Astrocyte (in vitro differentiated cells and primary cell): ENCODE results near the gene MED15. TPM values are rescaled to one million over a fixed set of nuclear protein-coding genes. Genes with fewer than 3 reads are reported as not detected.

ENCODE experiments used
- DNase-seq: peaks from one replicate; pipeline ENCODE4 v3.0.0-alpha.2; 2010; ENCODE audit warnings: low read depth
- FAIRE-seq: peaks from 2 replicates; lab custom pipeline; 2011; peaks lifted over from hg19 to GRCh38; lab: Jason Lieb, UNC
- H2AFZ ChIP-seq: 2 replicates; pipeline ENCODE4 v1.6.0; 2012; ENCODE audit warnings: low read depth, low read length, inconsistent platforms
- H3K27ac ChIP-seq: 2 replicates; pipeline ENCODE4 v1.5.1; 2011; ENCODE audit warnings: low read depth, low read length, inconsistent platforms
- H3K27me3 ChIP-seq: 2 replicates; pipeline ENCODE4 v1.6.0; 2011; ENCODE audit warnings: low read length, inconsistent platforms; ENCODE audit not compliant: insufficient read depth
- H3K36me3 ChIP-seq: 2 replicates; pipeline ENCODE4 v1.5.1; 2011; ENCODE audit warnings: low read length, inconsistent platforms; ENCODE audit not compliant: insufficient read depth
- H3K4me1 ChIP-seq: 2 replicates; pipeline ENCODE4 v1.5.1; 2011; ENCODE audit warnings: low read length, inconsistent platforms; ENCODE audit not compliant: insufficient read depth
- H3K4me2 ChIP-seq: 2 replicates; pipeline ENCODE4 v1.6.0; 2012; ENCODE audit warnings: low read length, inconsistent platforms
- H3K4me3 ChIP-seq: 2 replicates; pipeline ENCODE4 v1.5.1; 2011; ENCODE audit warnings: low read depth, mild to moderate bottlenecking, low read length, inconsistent platforms; ENCODE audit not compliant: insufficient read depth
- H3K79me2 ChIP-seq: 2 replicates; pipeline ENCODE4 v1.6.0; 2012; ENCODE audit warnings: mild to moderate bottlenecking, low read length, inconsistent platforms; ENCODE audit not compliant: insufficient read depth
- H3K9ac ChIP-seq: 2 replicates; pipeline ENCODE4 v1.6.0; 2012; ENCODE audit warnings: mild to moderate bottlenecking, low read length, inconsistent platforms
- H3K9me3 ChIP-seq: 2 replicates; pipeline ENCODE4 v1.5.1; 2012; ENCODE audit warnings: low read depth, mild to moderate bottlenecking, low read length, inconsistent platforms; ENCODE audit not compliant: insufficient read depth
- H4K20me1 ChIP-seq: 2 replicates; pipeline ENCODE4 v1.6.0; 2012; ENCODE audit warnings: low read length, inconsistent platforms; ENCODE audit not compliant: insufficient read depth
- H3K27ac Mint-ChIP-seq: one replicate; pipeline ENCODE4 v1.8.0; 2021; ENCODE audit warnings: mild to moderate bottlenecking, mixed read lengths; ENCODE audit not compliant: unreplicated experiment
- H3K27me3 Mint-ChIP-seq: one replicate; pipeline ENCODE4 v1.8.0; 2021; ENCODE audit warnings: low read depth, mixed read lengths; ENCODE audit not compliant: unreplicated experiment
- H3K36me3 Mint-ChIP-seq: one replicate; pipeline ENCODE4 v1.8.0; 2021; ENCODE audit warnings: low read depth, mixed read lengths; ENCODE audit not compliant: unreplicated experiment
- H3K4me1 Mint-ChIP-seq: one replicate; pipeline ENCODE4 v1.8.0; 2021; ENCODE audit warnings: low read depth, mixed read lengths; ENCODE audit not compliant: unreplicated experiment
- H3K4me3 Mint-ChIP-seq: one replicate; pipeline ENCODE4 v1.8.0; 2021; ENCODE audit warnings: mild to moderate bottlenecking, moderate library complexity, mixed read lengths; ENCODE audit not compliant: unreplicated experiment
- H3K9me3 Mint-ChIP-seq: one replicate; pipeline ENCODE4 v1.8.0; 2021; ENCODE audit warnings: mild to moderate bottlenecking, mixed read lengths; ENCODE audit not compliant: unreplicated experiment
- CTCF ChIP-seq: IDR thresholded peaks from 2 replicates; pipeline ENCODE4 v1.5.1; 2011; ENCODE audit warnings: low read depth, mild to moderate bottlenecking, inconsistent platforms, low read length, moderate library complexity; ENCODE audit not compliant: insufficient read depth
- EZH2 ChIP-seq: IDR thresholded peaks from 2 replicates; pipeline ENCODE4 v1.6.1; 2012; ENCODE audit warnings: mild to moderate bottlenecking, low read length, inconsistent platforms; ENCODE audit not compliant: insufficient read depth
- total RNA-seq: library from RNA; stranded (reverse); gene quantifications from 2 replicates; pipeline ENCODE4 v1.2.1, GENCODE V29; 2021

Gene MED15
- total RNA-seq, 1 donor from 2014 or later = 153 TPM

- H3K27me3 ChIP-seq = no peaks in the 10 kb centered on the region
- TF ChIP-seq EZH2 (no peak), CTCF (no peak)
- H3K27me3 Mint-ChIP-seq = no peaks in the 10 kb centered on the region
- peaks cover 28% of the 10 kb centered on the region for H3K36me3 Mint-ChIP-seq
- DNase-seq (peak; percentile 92), FAIRE-seq (no peak)
- H3K79me2 ChIP-seq = peaks cover 88% of the 10 kb centered on the region
- H4K20me1 ChIP-seq = peaks cover 83% of the 10 kb centered on the region
- H3K27ac Mint-ChIP-seq = peak overlapping the region; percentile 89
- no peak overlapping the region for H2AFZ ChIP-seq
- H3K27ac ChIP-seq = peak overlapping the region; percentile 96
- peak overlapping the region; percentile 68 for H3K4me3 Mint-ChIP-seq
- peaks cover 6% of the 10 kb centered on the region for H3K36me3 ChIP-seq
- H3K4me2 ChIP-seq = peak overlapping the region; percentile 80
- peaks cover 55% of the 10 kb centered on the region for H3K4me1 ChIP-seq
- H3K9me3 Mint-ChIP-seq = no peaks in the 10 kb centered on the region
- H3K9me3 ChIP-seq = no peaks in the 10 kb centered on the region
- peak overlapping the region; percentile 81 for H3K9ac ChIP-seq
- H3K4me3 ChIP-seq = no peak overlapping the region
- peaks cover 62% of the 10 kb centered on the region for H3K4me1 Mint-ChIP-seq
Measured at GRCh38 chr22:20531404-20532201, 24.2 kb downstream of the MED15 start.

DNA sequence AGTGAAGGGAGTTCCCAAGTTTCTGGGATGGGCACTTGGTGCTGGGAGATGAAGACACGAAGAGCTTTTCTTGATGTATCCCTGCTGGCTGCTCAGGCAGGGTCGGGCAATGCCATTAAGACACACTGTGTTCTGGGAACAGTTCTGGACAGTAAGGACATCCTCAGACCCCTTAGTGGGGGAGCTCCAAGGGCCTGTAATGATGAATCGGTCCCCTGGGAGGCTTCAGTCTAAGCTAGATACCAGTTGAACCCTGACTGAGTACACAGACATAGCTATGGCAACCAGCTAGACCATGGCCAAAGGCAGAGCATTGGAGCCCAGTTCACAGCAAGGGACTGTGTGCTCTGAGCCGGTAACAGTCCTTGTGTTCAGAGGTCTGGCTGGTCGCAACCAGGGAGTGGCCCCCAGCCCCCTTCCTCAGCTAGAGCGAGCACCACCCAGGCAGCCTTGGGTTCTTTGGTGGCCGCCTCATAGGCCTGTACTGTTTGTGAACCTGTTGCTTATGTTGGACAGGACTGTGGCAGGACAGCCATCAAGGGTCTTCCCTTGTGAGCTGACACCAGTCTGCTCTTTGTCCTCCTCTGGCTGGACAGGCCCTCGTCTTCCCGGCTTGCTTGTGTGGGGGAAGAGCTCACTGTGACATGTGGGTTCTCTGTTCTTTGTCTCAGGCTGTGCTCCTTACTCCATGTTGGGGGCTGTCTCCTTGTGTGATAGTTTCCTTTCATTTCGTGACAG lies 25.0 kb downstream of the MED15 start:
- no peaks in the 10 kb centered on the region for H3K9me3 Mint-ChIP-seq
- Histone ChIP-seq H3K36me3 (peaks cover 6% of the 10 kb centered on the region), H3K27ac (peak overlapping the region; percentile 96), H4K20me1 (peaks cover 83% of the 10 kb centered on the region), H3K4me2 (peak overlapping the region; percentile 80), H3K27me3 (no peaks in the 10 kb centered on the region), H3K4me1 (peaks cover 50% of the 10 kb centered on the region), H3K9me3 (no peaks in the 10 kb centered on the region), H3K9ac (peak overlapping the region; percentile 81), H3K79me2 (peaks cover 89% of the 10 kb centered on the region), H3K4me3 (no peak overlapping the region), H2AFZ (no peak overlapping the region)
- FAIRE-seq (no peak), DNase-seq (no peak)
- TF ChIP-seq CTCF (no peak), EZH2 (no peak)
- peak overlapping the region; percentile 89 for H3K27ac Mint-ChIP-seq
- no peaks in the 10 kb centered on the region for H3K27me3 Mint-ChIP-seq
- H3K4me3 Mint-ChIP-seq = peak overlapping the region; percentile 68
- H3K4me1 Mint-ChIP-seq = peaks cover 61% of the 10 kb centered on the region
- H3K36me3 Mint-ChIP-seq = peaks cover 31% of the 10 kb centered on the region
